Transverse colon (tissue), 4 donors: ENCODE measurements around the gene ATP6V0C.

Experiments used
- EP300 ChIP-seq: sonication (generic); formaldehyde crosslinking; IDR thresholded peaks from one replicate; pipeline ENCODE4 v1.6.1; 2017; ENCODE audit warnings: antibody characterized with exemption, low read depth
- POLR2A ChIP-seq: fragments of 450-650 bp; IDR thresholded peaks from one replicate; pipeline ENCODE4 v1.6.1; 2016; ENCODE audit warnings: antibody characterized with exemption, mild to moderate bottlenecking, moderate library complexity
- POLR2AphosphoS5 ChIP-seq, 3 donors: sonication (generic); formaldehyde crosslinking; IDR thresholded peaks; one replicate each; pipeline ENCODE4 v1.6.1; 2016; ENCODE audit warnings: antibody characterized with exemption in 3 of 3
- TF ChIP-seq, protein P1 (sequence below), 5 experiments: fragments of 200-600 bp in 3 of 5; fragments of 450-650 bp in 2 of 5; sonication (generic) in 3 of 5; IDR thresholded peaks; 1 replicate in 2 of 5; 2 replicates in 3 of 5; pipeline ENCODE4 v1.5.1; 2016 to 2017; ENCODE audit warnings: antibody characterized with exemption in 5 of 5, inconsistent platforms in 3 of 5, mild to moderate bottlenecking in 2 of 5, moderate library complexity in 1 of 5

DNA sequence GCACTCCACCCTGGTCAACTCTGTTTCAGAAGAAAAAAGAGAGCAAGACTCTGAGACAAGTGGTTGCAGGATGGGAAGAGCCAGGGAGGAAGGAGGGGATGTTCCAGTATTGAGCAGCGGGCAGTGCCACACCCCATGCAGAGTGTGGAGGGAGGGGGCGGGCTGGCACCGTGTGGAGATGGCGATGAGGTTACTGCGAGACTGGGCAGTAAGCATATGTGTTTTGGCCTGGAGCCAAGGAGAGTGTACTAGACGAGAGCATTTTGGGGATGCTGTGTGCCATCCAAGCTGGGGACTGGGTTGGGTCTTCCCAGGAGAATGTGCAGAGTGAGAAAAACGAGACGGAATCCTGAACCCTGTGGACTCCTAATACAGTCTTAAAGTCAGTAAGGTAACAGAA, 35.5 kb upstream of the ATP6V0C start:
- no peak for TF ChIP-seq POLR2A
- TF ChIP-seq, protein P1, sequence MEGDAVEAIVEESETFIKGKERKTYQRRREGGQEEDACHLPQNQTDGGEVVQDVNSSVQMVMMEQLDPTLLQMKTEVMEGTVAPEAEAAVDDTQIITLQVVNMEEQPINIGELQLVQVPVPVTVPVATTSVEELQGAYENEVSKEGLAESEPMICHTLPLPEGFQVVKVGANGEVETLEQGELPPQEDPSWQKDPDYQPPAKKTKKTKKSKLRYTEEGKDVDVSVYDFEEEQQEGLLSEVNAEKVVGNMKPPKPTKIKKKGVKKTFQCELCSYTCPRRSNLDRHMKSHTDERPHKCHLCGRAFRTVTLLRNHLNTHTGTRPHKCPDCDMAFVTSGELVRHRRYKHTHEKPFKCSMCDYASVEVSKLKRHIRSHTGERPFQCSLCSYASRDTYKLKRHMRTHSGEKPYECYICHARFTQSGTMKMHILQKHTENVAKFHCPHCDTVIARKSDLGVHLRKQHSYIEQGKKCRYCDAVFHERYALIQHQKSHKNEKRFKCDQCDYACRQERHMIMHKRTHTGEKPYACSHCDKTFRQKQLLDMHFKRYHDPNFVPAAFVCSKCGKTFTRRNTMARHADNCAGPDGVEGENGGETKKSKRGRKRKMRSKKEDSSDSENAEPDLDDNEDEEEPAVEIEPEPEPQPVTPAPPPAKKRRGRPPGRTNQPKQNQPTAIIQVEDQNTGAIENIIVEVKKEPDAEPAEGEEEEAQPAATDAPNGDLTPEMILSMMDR (IDR thresholded peaks at IDR 0.05): no peak
- TF ChIP-seq POLR2AphosphoS5 (IDR thresholded peaks at IDR 0.05): no peak
- no peak for TF ChIP-seq EP300
